Measurements from ENCODE around the gene MRPL20.
"Not testable (repeated sequence)": the region's sequence is repeated elsewhere in the genome, so short reads cannot be mapped to it uniquely, and the experiment has no call there.

MRPL20 gene

DNA sequence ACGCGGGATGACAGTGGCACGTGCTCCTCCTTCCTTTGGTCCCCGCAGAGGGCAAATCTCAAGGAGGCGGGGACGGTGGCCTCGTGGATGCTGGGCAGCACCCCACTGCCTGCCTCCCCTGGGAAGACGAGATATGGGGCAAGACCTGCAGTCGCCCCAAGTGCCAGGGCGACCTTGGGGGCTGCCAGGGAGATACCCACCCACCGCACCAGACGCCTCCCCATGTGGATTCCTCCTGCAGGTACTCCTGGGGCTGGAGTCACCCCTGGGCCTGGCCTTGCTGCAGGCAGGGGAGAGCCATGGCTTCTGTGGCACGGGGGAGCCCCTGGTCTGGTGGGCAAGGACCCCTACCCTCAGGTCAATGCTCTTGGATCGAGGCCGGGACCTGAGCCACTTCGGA is 26.2 kb downstream of the MRPL20 start:
- no peak for DNase-seq

- no peak for DNase-seq
These were observed 29.4 kb downstream of the MRPL20 start for GRCh38 chr1:1377540-1378205.

GRCh38 chr1:1376551-1377226 is 30.4 kb downstream of the MRPL20 start:
- no peak for DNase-seq

GRCh38 chr1:1374929-1375662 is 32.0 kb downstream of the MRPL20 start, which contains the start of gene AURKAIP1:
Gene AURKAIP1 (minus strand): TSS chr1:1375207. CDS start chr1:1374756, 451 bp downstream.
- DNase-seq: peak; percentile 92

DNA sequence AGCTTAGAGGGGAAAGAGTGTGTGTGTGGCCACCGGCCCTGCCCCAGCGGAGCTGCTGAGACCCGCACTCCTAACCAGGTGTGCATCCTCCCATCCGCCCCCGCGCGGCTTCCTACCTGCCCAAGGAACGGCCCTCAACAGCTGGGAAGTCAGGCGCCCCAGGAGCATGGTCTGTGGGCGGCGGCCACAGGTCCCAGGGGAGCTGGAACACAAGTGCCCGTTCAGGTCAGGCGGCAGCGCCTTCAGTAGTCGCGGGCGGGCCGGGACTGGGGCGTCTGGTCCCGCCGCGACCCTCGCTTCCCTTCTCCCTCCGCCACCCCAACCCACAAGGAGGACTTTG is 32.5 kb downstream of the MRPL20 start:
- no peak for DNase-seq

GRCh38 chr1:1373815-1374588 is 33.1 kb downstream of the MRPL20 start:
- DNase-seq: no peak

DNA sequence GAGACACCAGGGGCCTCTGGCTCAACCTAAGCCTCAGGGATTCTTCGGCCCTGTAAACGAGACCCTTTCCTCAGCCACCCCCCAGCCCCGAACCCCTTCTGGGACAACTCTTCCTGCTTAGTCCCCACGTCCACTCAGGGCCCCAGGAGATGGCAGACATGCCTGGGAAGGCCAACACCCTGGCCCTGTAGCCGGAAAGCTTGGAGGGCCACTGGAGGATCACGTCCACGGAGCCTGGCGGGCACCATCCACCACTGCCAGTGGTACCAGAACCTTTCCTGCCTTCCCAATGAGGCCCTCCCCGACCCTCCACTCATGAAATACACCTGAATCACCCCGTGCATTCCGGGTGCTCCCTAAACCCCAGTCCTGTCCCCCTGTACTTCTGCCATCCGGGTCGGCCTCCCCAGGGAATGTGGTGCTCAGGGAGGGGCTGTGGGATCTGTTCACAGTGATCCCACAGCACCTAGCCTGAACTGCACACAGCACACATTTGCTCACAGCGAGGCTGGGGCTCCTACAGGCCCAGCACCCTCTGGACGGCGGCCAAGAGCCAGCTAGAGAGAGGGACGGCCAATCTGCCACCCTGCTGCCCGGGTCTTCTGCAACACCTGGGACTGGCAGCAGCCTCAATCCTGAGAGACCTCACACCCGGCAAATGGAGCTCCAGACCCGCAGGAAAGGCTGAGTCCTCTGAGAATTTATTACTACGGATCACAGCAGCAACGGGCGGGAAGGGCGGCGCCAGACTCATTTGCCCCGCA is 33.9 kb downstream of the MRPL20 start:
- no peak for DNase-seq

DNA sequence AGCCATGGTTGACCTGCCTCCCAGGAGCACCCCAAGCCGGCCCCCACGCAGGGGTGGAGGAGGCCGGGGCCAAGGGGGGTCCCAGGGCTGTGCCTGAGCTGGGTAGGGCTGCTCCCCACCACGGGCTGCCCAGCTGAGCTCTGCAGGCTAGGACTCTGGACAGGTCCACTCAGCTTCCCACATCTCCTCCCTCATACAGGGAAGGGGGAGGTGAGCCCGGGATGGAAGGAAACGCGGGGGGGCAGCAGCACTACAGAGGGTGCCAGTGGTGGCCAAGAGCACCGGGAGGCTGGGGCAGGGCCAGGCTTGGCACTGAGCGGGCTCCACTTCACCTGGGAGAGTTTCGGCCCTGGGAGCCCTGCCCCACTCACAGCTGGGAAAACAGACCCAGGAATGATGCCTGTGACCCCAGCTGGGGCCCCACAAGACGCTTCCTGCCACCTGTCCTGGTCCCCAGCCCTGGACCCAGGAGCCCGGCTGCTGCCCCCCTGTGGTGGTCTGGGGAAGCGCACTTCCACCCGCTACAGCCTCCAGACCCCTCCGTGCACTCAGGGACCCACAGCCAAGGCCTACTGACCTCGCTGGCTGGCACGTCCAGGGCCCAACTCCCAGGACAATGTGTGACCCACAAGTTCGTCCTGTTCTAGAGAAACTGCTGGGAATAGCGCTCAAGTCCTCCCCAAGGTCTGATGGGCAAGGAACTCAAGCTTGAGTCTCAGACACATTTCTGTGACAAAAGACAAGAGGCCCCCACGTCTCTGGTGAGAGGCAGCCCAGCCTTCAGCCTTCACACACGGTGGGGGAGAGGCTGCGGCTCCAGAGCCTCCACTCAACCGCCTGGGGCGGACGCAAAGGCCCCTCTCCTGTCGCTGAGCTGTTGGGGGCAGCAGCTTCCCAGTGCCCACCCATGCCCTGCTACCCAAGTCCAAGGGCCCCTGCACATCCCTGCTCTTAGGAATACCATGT is 35.1 kb downstream of the MRPL20 start:
- no peak for DNase-seq

DNA sequence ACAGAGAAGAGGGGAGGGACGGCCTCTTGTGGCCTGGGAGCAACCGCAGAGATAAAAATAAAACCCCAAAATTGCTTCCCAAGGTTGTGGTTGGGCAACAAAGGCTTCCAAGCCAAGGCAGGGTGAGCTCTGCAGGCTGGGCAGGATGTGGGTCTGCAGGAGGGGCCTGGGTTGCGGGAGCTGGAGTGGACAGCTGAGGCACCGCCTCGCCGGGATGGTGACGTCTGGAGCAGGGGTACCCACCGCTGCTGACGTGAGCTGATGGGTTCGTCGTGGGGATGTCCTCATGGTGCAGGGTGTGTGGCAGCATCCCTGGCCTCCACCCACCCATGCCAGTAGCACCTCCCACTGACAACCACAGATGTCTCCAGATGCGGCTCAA is 35.7 kb downstream of the MRPL20 start:
- DNase-seq: no peak

DNA sequence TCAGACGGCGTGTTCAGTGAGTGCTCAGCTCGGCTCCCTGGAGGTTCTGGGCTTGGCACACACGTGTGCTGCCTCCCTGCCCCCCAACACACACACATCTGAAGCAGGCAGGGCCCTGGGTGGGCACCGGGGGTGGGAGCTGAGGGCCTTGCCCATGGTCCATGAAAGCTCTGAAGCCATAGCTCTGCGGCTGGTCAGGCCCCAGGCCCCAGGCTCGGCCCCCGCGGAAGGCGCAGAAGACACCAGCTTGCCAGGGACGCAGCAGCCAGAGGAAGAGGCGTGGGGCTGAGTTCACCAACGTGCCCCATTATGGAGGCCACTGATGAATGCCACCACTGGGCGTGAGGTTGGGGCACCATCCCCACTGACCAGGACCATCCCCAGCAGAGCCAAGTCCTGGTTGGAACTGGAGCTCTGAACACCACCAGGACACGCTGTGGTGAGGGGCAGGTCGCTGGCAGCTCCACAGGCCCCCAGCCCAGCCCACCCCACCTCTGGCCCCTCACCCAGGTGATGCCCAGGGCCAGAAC is 36.3 kb downstream of the MRPL20 start:
- no peak for DNase-seq

GRCh38 chr1:1370094-1370493 is 37.0 kb downstream of the MRPL20 start:
- not testable (repeated sequence) for DNase-seq

GRCh38 chr1:1367315-1367714 is 39.8 kb downstream of the MRPL20 start:
- no peak for DNase-seq

DNA sequence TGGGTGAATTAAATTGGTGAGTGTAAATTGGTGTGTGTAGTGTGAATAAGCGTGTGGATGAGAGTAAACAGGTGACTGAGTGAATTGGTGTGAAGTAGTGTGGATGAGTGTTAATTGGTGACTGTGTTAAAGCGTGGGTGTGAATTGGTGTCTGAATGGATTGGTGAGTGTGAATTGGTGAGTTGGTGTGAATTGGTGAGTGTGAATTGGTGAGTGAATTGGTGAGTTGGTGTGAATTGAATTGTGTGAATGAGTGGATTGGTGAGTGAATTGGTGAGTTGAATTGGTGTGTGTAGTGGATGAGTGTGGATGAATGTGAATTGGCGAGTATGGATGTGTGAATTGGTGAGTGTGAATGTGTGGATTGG is 40.4 kb downstream of the MRPL20 start:
- no peak for DNase-seq

DNA sequence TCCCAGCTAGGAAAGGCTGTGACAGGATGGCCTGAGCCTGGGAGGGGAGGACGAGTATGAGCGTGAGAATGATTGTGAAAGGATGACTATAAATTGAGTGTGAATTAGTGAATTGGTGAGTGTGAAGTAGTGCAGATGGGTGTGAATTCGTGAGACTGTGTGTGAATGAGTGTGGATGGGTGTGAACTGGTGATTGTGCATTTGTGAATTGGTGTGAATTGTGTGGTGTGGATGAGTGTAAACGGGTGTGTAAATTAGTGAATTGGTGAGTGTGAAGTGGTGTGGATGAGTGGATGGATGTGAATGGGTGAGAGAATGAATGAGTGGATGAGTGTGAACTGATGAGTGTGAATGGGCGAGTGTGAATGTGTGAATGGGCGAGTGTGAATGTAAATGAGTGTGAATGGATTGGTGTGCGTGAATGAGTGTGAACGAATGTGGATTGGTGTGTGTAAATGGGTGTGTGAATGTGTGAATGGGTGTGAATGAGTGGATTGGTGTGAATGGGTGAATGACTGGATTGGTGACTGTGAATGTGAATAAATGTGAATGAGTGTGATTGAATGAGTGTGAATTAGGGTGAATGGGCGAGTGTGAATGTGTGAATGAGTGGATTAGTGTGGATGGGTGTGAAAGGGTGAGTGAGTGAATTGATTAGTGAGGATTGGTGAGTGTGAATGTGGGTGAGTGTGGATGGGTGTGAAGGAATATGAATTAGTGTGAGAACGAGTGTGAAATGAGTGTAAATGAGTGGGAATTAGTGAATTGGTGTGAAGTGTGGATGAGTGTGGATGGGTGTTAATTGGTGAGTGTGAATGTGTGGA is 41.0 kb downstream of the MRPL20 start:
- DNase-seq: no peak

DNA sequence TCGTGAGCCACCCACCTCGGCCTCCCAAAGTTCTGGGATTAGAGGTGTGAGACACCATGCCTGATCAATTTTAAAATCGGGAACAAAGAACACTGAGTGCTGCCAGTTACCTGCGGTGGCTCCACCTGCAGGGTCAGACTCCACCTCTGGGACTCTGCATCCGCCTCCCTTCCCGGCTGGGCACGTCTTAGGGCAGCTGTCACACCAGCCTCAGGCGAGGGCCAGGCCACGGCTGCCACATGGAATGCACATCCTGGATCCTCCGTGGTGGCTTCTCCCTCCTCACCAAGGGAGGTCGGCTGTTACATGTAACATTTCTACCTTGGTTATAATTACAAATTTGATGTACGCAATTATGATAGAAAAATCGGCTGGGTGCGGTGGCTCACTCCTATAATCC is 42.8 kb downstream of the MRPL20 start:
- DNase-seq: no peak

DNA sequence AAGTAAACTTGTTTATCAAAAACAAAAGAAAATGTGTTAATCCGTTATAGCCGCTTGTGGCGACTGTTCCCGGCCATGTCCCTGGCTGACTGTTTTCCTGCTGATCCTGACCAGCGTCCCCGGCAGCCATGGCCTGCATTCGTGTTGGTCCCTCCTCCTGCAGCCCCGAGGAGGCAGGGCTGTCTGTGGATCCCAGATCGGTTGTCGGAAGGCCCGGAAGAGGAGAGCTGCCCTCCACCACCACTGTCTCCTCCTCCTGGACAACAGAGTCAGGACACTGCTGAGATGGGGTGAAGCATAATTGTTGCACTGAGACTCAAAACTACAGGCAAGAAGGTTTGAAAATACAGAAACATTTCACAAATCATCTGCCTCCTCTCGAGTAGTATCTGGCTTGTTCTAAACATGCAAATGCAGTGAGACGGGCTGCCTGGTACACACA is 45.1 kb downstream of the MRPL20 start:
- no peak for DNase-seq

DNA sequence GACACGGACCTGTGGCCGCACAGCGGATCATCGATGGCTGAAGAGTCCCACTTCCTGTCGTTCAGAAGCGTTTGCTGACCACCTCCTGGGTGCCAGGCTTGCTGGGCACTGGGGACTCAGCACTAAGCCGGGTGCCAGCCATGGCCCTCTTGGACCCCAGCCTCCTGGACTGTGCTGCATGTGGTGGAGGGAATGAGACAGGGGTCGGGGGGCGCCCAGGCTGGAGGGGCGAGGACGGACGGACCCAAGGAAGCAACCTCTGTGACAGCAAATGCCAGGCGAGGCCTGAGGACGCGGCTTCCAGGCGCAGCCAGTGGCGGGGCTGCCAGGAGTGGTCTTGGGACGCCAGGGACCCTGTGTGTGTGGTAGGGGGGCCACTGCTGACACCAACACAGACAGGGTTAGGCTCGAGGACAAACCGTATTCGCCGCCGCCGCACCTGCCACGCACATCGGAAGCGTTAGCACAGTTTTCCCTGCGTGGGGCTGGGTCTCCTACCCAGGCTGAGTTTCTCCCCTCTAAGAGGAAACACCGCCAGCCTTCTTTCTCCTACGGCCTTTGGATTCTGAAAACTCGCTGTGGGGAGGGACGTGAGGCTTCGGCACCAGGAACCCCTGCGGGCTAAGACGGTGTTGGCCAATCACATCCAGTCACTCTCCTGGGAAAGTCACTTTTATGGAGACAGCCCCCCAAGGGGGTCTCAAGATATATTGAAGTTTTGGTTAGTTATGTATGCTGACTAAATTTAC is 45.7 kb downstream of the MRPL20 start:
- DNase-seq: no peak

DNA sequence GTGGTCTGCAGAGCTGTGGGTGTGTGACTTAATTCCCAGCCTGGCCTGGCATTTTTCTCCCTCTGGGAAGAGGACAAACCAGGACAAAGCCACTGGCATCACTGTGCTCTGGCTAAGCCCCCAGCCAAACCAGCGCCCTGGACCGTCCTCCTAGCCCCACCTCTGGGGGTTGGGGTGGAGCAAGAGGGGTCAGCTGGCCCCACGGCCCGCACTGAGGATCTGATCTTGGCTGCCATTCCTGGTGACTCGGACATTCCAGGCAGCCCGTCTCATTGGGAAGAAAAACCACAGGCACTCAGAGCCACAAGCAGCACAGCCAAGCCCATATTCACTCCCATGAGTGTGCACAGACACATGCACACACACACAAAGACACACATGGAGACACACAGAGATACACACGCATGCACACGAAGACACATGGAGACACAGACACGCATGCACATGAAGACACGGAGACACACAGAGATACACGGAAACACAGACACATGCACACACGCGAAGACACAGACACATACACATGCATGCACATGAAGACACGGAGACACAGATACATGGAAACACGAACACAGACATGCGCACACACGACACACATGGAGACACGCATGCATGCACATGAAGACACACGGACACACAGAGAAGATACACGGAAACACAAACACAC is 46.5 kb downstream of the MRPL20 start:
- no peak for DNase-seq
